A673 (cell line): ENCODE data around the gene PEX11G.

ENCODE experiments used
- EZH2 ChIP-seq: fragments of 200-600 bp; sonication (generic); IDR thresholded peaks from 2 replicates; pipeline ENCODE4 v1.6.1; 2017; ENCODE audit warnings: borderline replicate concordance, low read depth, mild to moderate bottlenecking, mixed read lengths, antibody characterized with exemption, low read length; ENCODE audit not compliant: poor library complexity, severe bottlenecking
- TF ChIP-seq, protein P1 (sequence below): fragments of 300-800, 200-600 bp; sonication (generic); conservative IDR thresholded peaks from 2 replicates; pipeline ENCODE4 v1.5.1; 2017; ENCODE audit warnings: low read depth, mild to moderate bottlenecking, antibody characterized with exemption, low read length, moderate library complexity, mixed read lengths

DNA sequence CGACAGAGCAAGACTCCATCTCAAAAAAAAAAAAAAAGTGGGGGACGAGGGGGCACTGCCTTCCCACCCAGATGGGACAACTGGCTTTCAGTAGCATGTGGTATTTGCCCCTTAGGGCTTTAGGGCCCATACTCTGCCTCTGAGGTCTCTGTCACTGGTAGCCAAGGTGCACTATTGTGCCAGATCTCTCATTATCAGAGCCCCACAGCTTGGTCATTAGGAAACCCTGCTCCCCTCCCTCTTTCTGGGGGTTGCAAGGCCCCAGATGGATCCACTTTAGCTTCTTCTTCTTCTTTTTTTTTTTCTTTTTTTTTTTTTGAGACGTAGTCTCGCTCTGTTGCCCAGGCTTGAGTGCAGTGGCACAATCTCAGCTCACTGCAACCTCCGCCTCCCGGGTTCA lies 15.8 kb upstream of the PEX11G start:
- TF ChIP-seq, protein P1, sequence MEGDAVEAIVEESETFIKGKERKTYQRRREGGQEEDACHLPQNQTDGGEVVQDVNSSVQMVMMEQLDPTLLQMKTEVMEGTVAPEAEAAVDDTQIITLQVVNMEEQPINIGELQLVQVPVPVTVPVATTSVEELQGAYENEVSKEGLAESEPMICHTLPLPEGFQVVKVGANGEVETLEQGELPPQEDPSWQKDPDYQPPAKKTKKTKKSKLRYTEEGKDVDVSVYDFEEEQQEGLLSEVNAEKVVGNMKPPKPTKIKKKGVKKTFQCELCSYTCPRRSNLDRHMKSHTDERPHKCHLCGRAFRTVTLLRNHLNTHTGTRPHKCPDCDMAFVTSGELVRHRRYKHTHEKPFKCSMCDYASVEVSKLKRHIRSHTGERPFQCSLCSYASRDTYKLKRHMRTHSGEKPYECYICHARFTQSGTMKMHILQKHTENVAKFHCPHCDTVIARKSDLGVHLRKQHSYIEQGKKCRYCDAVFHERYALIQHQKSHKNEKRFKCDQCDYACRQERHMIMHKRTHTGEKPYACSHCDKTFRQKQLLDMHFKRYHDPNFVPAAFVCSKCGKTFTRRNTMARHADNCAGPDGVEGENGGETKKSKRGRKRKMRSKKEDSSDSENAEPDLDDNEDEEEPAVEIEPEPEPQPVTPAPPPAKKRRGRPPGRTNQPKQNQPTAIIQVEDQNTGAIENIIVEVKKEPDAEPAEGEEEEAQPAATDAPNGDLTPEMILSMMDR, result no peak
- TF ChIP-seq EZH2, result no peak
